HG03442 (cell line): ENCODE data around the gene APOL1.
"Not testable (repeated sequence)": the region's sequence is repeated elsewhere in the genome, so short reads cannot be mapped to it uniquely, and the experiment has no call there.

Experiments used
- ATAC-seq: cut with Tn5 transposase; IDR thresholded peaks from one replicate; pipeline ENCODE4 v1.9.1; 2021; ENCODE audit warnings: mild to moderate bottlenecking, moderate library complexity; ENCODE audit not compliant: unreplicated experiment

Gene APOL1

DNA sequence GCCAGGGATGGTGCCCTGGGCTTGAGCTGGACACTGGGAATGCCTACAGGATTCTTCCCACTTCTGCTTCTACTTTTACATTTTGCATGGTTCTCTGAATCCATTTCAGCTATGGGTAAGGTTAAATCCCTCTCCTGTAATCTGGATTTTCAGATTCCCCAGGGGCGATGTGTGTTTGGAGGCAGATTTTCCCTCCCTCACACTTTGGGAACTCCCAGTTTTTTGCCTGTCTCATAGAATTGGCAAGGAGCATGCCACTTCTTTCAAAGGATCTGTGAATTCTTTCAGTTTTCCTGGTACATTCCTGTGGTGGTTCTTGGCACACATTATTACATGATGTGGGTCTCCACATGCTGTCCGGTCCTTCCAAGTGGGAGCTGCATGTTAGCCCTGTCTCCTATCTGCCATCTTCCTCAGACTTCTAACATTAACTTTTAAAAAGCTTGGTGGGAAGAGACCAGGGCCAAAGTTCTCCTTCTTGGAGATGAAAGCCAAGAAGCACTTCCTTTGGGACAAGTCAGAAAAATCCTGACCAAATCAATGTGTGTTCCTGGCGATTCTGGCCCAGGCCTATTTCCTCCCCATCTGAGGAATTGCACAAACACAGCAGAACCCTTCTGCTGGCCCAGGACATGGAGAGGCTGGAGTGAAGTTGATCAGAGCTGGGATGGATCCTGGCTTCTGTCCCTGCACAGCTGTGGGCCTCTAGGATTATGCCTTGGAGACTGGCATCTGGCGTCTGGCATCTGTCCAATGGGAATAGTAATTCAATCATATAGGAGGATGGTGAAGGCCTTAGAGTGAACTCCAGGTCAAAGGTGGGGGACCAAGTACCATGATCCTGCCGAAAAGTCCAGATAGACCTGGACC lies 8.2 kb upstream of the APOL1 start:
- no peak for ATAC-seq

DNA sequence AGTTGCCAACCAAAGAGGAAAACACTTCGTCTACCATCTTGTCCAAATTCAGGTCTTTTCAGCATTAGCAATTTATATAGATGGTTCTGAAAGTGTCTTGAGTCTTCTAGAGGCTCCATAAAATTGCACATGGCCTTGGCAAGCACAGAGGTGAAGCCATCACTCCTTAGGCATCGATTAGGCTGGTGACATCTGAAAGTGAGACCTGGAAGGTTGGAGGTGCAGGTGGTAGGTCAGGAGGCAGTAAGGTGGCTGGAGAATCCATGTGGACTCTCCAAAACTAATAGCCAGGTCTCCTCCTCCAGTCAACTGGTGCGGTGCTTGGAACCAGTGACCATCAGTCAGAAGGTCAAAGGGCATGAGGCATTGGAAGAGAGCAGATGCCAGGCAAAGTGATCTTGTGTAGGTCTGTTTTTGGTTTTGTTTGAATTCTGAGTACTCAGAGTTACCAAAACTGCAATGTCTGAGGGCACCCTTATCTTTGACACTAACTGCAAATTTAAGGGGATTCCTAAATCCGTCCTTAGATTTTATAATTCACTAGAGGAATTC lies 7.1 kb upstream of the APOL1 start:
- no peak for ATAC-seq

DNA sequence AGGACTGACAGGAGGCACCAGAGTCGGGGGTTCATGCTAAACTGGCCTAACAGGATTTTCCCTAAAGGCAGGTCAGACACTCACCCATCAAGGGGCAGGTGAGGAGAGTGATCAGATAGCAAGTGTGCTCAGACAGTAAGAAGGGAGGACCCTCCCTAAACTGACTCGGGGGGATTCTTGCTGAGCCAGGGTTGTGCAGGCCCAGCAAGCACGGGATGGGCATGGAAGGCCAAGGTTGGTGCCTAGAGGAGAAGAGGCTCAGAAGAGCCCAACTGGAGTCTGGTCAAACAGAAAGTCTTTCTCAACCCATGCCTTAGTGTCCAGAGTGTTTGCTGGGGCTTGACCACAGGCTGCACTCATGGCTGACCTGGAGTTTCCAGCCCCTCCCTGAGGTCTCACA lies 6.2 kb upstream of the APOL1 start:
- no peak for ATAC-seq

DNA sequence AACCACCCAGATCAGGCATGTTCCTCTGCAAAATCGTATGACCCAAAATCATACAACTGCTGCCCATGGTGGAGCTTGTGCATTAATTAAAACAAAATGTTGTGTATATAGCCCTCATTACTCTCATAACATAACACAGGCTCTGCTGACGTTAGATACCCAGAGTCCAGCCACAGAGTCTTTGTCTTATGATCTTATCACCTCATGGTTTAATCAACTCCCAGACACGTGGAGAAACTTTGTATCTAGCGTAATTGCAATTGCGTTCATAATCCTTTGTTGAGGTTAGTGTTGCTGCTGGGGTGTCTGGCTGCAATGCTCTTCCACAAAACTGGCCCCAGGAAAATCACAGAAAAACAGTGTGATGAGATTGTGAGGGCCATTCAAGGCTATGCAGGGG lies 5.0 kb upstream of the APOL1 start:
- no peak for ATAC-seq

DNA sequence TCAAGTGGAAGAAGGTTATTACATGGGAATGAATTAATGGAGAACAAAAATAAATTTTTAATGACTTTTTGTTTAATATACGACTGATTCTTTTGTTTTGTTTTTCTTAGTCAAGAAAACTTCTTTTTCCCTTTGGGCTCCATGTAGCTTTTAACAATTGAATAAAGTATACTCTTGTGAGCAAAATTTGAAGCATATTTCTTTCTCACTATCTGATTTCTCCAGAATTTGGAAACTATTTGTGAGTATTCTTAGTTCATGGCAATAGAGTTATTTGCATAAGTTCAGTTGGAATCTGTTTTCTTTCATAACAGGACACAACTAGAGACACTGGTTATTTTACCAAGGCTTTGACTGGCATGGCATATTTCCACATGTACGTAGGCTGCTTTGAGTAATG lies 3.8 kb upstream of the APOL1 start:
- no peak for ATAC-seq

DNA sequence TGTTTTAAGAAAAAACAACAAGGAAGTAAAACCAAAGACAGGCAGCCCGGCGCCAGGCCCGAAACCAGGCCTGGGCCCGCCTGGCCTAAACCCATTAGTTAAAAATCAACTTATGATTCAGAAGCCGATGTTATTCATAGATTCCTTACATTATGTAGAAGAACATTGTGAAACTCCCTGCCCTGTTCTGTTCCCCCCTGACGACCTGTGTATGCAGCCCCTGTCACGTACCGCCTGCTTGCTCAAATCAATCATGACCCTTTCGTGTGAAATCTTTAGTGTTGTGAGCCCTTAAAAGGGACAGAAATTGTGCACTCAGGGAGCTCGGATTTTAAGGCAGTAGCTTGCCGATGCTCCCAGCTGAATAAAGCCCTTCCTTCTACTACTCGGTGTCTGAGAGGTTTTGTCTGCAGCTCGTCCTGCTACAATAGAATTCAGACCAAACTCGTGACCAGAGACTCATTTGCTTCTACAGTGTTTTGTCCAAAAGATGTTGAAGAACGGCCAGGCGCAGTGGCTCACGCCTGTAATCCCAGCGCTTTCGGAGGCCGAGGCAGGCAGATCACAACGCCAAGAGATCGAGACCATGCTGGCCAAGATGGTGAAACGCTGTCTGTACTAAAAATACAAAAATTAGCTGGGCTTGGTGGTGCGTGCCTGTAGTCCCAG lies 2.5 kb upstream of the APOL1 start:
- not testable (repeated sequence) for ATAC-seq

DNA sequence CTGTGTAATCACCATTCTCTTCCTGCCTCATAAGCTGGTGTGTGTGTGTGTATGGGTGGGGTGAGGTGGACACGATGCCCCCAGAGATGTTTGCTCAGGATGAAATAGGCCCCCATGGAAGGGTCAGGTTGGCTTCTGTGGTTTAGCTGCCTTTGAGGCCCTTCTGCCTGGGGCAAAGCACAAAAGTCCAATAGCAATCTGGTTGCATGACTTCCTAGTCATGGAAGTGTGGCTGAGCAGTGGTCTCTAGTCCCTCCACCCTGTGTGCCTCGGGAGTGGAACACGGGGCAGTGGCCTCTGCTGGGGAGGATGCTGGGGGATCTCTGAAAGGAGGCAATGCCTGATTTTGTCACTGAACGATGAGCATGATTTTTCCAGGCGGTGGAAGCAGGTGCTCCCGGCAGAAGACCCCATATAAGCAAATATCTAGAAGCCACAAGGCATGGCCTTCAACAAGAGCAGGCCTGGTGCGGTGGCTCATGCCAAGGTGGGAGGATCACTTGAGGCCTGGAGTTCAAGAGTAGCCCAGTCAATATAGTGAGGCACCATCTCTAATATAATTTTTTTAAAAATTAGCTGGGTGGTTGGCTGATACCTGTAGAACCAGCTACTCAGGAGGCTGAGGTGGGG lies 839 bp upstream of the APOL1 start:
- ATAC-seq: not testable (repeated sequence)

DNA sequence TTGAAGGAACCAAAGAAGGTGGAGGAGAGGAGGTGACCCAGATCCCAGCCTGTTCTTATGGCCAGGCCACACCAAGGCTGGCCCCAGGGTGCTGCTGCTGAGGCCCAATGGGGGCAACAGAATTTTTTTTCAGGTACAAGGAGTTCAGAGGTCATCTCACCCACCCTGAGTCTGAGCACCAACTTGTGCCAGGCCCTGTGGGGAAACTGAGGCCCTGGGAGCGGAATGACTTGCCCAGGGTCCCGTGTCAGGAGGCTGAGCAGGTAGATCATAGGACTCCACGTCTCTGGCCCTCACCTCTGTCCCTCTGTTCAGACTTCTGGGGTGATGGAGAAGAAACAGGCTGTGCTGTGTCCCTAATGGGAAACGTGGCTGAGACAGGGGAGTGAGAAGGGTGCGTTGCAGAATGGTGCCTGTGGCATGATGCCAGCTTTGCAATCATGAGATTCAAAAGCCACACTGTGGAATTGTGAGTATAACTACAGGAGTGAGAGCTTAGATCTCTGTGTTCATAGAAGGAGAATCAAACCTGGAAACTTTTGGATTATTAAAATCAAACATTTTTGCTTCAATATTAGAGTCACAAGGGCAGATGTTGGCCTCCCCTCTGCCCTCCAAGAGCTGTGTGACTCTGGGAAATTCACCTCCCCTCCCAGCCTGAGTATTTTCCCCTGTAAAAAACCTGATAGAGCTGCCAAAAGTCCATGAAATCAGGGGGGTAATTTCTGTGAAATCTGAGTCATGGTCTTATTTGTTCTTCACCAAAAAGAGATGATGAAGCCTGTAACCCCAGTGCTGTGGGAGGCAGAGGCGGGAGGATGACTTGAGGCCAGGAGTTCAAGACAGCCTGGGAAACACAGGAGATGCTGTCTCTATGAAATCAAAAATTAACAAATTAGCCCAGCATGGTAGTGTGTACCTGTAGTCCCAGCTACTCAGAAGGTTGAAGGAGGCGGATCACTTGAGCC lies 874 bp downstream of the APOL1 start:
- no peak for ATAC-seq

DNA sequence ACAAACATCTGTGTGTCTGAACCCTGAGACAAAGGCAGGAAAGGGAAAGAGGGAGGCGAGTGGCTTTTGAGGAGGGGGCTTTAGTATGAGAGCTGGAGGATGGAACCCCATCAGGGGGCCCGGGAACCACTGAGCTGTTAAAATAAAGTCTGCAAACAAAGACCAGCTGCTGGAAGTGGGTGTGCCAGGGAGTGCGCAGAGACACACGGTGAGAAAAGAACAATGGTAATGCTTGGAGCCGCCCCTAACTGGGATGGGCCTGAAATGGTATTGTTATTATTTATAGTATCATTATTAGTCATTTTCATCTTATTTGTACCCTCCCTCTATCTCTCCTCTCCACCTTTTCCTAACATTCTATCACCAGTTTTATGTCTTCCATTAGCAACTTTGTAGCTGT lies 2.6 kb downstream of the APOL1 start:
- ATAC-seq: not testable (repeated sequence)

DNA sequence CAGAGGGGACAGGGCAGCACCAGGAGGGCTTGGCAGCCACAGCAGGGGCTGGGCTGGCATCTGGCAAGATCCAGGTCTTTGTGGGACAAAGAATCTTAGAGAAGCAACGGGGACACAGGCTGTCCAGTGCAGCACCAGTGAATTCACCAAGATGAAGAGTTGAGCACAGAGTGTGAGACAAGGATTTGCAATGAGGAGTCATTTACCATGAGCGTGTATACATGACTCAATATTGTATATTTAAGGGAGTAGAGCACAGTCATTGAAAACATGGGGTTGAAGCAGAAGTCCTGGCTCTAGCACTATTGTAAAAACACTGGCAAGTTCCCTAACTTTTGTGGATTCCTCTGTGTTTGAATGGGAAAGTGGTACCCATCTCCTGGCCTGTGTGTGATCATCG lies 3.5 kb downstream of the APOL1 start:
- ATAC-seq: no peak

DNA sequence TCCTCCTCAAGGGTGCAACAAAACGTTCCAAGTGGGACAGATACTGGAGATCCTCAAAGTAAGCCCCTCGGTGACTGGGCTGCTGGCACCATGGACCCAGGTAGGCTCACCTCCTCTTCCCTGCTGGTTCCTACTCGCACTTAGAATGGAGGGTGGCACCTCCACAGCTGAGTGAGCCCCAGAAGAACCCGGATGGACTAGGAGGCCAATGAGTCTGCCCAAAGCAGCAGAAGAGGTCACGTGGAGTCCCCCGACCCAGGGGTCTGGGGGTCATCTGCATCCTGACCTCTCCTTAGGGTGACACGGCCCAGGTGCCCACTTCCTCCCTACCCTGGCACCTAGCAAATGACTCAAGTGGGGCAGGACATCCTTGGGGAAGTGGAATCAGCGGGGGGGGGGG lies 4.4 kb downstream of the APOL1 start:
- ATAC-seq: no peak

DNA sequence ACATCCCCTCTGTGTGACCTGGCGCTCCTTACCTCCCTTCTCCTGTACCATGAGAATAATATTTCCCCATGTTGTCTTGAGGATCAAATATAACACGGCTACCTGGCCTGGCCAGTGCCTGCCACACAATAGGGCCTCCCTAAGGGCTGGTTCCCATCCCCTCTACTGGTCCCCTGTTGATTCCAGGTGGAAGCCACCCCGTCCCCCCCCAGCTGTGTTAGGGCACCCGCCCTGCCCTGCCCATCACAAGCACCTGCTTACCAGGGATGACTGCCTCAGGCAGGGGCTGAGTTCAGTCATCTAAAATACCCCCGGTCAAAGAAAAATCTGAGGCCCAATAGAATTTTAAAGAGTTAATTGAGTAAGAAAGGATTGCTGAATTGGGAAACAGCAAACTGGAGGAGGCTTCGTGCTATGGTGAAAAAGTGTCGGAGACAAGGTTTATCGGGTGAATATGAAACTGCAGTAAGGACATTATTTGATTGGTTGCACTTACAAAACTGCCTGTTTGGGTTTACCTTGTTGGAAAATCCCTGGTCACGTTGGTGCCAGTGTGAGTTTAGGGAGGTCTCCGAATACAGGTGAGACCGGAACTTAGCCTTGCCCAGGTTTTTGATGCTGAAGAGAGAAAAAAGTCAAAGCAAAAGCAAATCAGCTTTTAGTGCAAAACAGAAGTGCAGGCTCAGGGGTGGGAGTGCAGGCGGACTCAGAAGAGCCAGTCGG lies 5.2 kb downstream of the APOL1 start:
- no peak for ATAC-seq

DNA sequence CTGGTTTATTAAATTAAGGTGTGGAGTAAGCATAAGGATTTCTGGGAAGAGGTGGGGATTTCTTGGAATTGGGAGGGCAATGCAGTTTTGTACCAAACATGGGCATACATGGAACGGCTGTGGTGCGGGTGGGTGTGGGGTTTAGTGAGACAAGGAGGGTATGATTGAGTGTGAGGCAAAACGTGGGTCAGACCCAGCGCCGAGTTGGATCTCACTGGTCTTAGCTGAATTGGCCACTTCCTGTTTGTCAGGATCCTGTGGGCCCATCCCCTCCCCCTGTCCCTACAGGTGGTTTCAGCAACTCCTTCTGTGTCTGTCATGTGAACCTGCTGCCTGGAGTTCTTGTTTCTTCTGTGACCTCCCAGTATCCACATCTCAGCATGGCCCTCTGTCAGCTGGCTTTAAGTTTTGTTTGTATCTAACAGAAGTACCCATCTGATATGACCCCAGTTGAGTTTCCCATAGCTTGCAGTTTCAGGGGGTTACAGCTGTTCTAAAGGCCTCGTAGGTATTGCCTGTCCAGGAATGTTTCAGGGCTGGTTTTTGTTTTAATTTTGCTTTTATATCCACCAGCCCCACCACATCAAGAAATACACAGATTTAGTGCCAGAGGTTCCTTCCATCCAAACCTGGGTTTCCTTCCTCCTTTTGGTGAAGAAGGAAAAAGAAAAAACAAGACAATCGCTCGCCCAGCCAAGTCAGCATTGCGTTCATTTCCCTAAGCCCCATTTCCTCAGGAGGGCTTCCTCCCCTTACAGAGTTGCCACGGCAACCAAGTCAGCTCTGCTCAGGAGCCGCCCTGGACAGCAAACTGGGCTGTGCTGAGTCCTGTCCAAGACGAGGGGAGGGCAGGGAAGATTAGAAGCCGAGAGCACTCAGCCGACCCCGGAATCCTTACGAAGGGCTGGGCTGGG lies 6.0 kb downstream of the APOL1 start:
- ATAC-seq: no peak

DNA sequence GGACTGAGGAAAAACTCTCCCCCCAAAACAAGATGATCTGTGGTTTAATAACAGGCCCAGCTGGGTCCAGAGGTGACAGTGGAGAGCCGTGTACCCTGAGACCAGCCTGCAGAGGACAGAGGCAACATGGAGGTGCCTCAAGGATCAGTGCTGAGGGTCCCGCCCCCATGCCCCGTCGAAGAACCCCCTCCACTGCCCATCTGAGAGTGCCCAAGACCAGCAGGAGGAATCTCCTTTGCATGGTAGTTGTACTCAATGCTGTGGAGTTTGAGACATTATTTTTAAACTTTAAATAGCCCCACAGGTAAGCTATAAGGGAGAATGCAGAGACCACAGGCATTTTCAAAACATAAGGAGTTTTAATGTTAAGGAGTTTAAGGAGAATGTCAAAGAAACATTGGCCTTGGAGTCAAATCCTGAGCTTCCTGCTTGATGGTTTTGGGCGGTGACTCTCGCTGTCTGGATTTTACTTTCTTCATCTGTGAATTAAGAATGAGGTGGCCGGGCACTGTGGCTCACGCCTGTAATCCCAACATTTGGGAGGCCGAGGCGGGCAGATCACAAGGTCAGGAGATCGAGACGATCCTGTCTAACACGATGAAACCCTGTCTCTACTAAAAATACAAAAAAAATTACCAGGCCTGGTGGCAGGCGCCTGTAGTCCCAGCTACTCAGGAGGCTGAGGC lies 6.8 kb downstream of the APOL1 start:
- ATAC-seq: no peak

DNA sequence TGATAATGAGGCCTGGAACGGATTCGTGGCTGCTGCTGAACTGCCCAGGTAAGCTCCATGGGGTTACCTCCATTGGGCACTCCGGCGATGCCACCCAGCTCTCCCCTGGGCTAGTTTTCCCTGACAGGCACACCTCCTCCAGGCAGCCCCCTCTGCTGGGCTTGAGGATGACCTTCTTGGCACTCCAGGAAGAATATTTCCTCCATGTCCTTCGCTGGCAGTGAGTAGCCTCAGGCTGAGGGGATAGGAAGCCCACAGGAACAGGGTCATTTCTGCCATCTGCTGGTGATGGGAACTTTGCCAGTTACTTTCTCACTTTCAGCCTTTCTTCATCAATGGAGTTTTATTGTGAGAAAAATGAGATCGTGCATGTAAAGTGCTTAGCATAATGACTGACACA lies 8.7 kb downstream of the APOL1 start:
- not testable (repeated sequence) for ATAC-seq

DNA sequence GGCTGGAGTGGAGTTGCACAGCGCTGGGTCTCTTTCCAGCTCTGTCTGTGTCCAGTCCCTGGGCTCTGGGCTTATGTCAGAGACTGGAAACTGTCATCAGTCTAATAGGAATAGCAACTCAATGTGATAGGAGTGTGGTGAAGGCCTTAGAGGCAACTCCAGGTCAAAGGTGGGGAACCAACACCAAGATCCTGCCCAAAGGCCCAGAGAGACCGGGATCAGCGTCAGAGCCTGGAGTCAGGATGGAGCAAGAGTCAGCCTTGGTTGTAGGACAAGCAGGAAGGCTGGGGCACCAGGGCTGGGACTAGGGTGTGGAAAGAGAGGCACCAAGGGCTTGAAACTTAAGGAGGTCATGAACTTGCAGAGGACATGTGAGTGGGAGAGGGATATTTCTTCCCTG lies 9.4 kb downstream of the APOL1 start:
- not testable (repeated sequence) for ATAC-seq

DNA sequence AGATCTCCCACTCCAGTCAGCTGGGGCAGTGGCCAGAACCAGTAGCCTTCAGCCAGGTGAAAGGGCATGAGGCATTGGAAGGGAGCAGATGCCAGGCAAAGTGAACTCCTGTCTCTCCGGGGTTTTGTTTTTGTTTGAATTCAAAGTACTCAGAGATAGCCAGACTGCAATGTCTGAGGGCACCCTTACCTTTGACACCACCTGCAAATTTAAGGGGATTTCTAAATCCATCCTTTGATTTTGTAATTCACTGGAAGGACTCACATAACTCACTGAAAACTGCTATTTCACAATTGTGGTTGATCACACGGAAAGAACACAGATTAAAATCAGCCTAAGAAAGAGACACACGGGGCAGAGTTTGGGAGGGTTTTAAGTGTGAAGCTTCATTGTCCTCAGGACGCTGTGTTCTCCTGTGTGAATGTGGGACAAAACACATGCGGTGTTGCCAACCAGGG lies 10.3 kb downstream of the APOL1 start:
- not testable (repeated sequence) for ATAC-seq
